Subcutaneous abdominal adipose tissue (tissue), 5 donors: ENCODE measurements around the gene SMARCAL1.

Source experiments
- H3K27ac ChIP-seq: one replicate; pipeline ENCODE4 v1.7.0; 2013; ENCODE audit warnings: low read depth, mild to moderate bottlenecking, inconsistent platforms, low read length, moderate library complexity
- H3K27me3 ChIP-seq, 5 donors: one replicate each; pipeline ENCODE4 v1.7.0; 2013; ENCODE audit warnings: low read length in 5 of 5, inconsistent platforms in 1 of 5; ENCODE audit not compliant: control insufficient read depth in 5 of 5, insufficient read depth in 4 of 5
- H3K36me3 ChIP-seq, 5 donors: one replicate each; pipeline ENCODE4 v1.7.0; 2013; ENCODE audit warnings: low read length in 5 of 5; ENCODE audit not compliant: control insufficient read depth in 5 of 5, insufficient read depth in 5 of 5
- H3K4me1 ChIP-seq, 5 donors: one replicate each; pipeline ENCODE4 v1.7.0; 2013; ENCODE audit warnings: low read length in 5 of 5, mild to moderate bottlenecking in 3 of 5, moderate library complexity in 1 of 5; ENCODE audit not compliant: control insufficient read depth in 5 of 5, insufficient read depth in 5 of 5
- H3K4me3 ChIP-seq, 5 donors: one replicate each; pipeline ENCODE4 v1.7.0; 2013; ENCODE audit warnings: low read length in 5 of 5, low read depth in 1 of 5
- H3K9ac ChIP-seq, 5 donors: one replicate each; pipeline ENCODE4 v1.7.0; 2013; ENCODE audit warnings: low read length in 5 of 5, mild to moderate bottlenecking in 4 of 5, moderate library complexity in 3 of 5
- H3K9me3 ChIP-seq, 5 donors: one replicate each; pipeline ENCODE4 v1.7.0; 2013; ENCODE audit warnings: low read length in 5 of 5; ENCODE audit not compliant: control insufficient read depth in 5 of 5
- donor health status: healthy.
- donor health status: healthy.
- donor health status: healthy.
- donor health status: healthy.
- donor health status: healthy.

SMARCAL1 gene

DNA sequence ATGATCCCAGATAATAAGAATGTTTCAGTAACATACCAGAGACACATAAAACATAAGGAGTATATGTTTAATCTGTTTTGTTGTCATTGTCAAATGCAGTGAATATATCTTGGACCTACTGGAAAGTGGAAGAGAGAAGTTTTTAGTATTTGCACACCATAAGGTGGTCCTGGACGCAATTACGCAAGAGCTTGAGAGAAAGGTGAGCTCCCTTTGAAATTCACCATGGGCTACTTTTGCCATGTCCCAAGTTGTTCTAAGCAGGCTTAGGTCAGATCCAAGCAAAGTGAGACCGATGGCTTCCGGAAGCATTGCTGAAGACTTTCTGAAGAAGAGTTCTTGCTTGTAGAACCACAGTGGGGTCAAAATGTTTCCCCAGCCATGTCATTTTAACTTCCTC is 55.6 kb downstream of the SMARCAL1 start:
- no peak overlapping the region for H3K4me3 ChIP-seq
- H3K9me3 ChIP-seq = no peaks in the 10 kb centered on the region
- H3K27ac ChIP-seq = no peak overlapping the region
- H3K36me3 ChIP-seq = peaks cover 10 to 57% (median 35%) of the 10 kb centered on the region in 5 donors
- no peak overlapping the region for H3K9ac ChIP-seq
- no peaks in the 10 kb centered on the region for H3K27me3 ChIP-seq
- H3K4me1 ChIP-seq = no peaks in the 10 kb centered on the region

DNA sequence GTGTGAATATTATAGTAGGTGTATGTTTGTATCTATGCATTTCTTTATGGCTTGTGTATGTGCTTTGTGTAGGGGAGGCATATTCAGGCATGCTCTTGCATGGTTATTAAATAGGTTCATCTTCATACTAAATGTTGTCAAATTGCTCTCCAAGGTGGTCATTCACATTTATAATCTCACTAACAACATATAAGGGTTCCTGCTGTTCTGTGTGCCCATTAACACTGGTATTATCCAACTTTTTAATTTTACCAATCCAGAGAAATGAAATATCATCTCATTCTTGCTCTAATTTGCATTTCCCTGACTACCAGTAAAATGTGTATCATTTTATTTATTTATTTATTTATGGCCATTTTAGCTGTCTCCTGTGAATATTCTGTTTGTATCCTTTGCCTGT is 57.4 kb downstream of the SMARCAL1 start:
- no peak overlapping the region for H3K9ac ChIP-seq
- no peaks in the 10 kb centered on the region for H3K9me3 ChIP-seq
- peaks cover 13 to 53% (median 30%) of the 10 kb centered on the region in 5 donors for H3K36me3 ChIP-seq
- H3K4me1 ChIP-seq = no peaks in the 10 kb centered on the region
- no peak overlapping the region for H3K27ac ChIP-seq
- no peak overlapping the region for H3K4me3 ChIP-seq
- H3K27me3 ChIP-seq = no peaks in the 10 kb centered on the region

DNA sequence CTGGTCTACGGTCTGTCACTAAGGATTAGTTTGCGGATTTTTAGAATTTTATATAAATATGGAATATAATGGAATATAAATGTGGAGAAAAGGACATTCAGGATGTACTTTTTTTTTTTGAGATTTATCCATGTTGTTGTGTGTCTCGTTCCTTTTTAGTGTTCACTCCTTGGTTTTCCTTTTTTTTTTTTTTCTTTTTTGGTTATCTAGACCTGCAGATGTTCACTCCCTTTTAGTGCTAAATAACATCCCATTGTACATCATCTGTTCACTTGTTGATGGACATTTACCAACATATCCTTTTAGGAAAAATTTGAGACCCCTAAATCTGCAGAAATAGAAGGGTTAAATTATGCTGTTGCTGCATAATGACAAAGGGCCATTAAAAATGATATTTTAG is 60.9 kb downstream of the SMARCAL1 start:
- H3K4me3 ChIP-seq = no peak overlapping the region

DNA sequence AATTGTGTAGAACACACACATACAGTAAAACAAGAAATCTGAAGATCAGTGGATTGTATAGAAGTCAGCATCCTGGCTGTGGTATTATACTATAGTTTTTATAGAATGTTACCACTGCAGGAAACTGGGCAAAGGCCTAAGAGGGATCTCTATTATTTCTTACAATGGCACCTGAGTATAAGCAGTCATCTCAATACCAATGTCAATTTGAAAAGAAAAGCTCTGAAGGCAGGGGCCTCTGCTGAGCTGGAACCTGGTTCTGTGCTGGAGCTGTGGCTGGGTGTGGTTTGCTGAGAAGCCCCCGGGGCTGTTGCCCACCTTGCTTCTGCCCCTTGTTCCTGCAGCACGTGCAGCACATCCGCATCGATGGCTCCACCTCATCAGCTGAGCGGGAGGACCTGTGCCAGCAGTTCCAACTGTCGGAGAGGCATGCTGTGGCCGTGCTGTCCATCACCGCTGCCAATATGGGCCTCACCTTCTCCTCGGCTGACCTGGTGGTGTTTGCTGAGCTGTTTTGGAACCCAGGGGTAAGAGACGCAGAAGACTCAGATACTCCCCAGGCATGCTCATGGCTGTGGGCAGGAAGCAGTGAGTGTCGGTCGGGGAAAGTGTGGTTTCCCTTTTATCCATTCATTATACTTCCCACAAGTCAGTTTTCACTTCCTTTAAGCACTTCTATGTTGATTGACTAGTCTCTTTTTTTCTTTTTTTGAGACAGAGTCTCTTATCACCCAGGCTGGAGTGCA is 62.8 kb downstream of the SMARCAL1 start:
- peak overlapping the region in 2 of 5 donors; percentile 6 to 29 for H3K4me3 ChIP-seq
- no peak overlapping the region for H3K9ac ChIP-seq
- H3K27me3 ChIP-seq = no peaks in the 10 kb centered on the region
- H3K9me3 ChIP-seq = no peaks in the 10 kb centered on the region
- H3K36me3 ChIP-seq = peaks cover 17 to 69% (median 53%) of the 10 kb centered on the region in 5 donors
- H3K4me1 ChIP-seq = peaks cover 0 to 10% (median 1%) of the 10 kb centered on the region in 5 donors
- H3K27ac ChIP-seq = no peak overlapping the region

More for the DNA sequence above, 60.9 kb downstream of the SMARCAL1 start:
- H3K9ac ChIP-seq = no peak overlapping the region
- no peaks in the 10 kb centered on the region for H3K27me3 ChIP-seq
- peaks cover 21 to 65% (median 45%) of the 10 kb centered on the region in 5 donors for H3K36me3 ChIP-seq
- H3K27ac ChIP-seq = no peak overlapping the region
- H3K9me3 ChIP-seq = no peaks in the 10 kb centered on the region
- peaks cover 0 to 10% (median under 1%) of the 10 kb centered on the region in 5 donors for H3K4me1 ChIP-seq

DNA sequence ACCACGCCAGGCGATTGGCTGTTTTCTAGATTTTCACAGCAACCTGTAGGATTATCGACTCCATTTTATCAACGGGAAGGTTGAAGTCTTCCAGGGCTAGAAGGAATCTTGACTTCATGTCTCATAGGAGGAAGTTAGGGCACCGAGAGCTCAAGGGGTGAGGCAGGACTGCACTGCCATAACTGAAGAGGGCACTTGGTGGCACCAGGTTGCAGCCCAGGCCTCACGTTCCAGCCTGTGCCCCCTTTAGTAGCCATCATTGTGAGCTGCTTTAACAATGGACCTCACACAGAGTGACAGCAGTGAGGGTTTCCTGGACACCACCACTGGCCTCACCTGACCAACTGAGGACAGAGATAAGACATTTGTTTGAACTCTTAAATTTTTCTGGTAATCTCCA is 63.5 kb downstream of the SMARCAL1 start:
- peaks cover 0 to 10% (median 1%) of the 10 kb centered on the region in 5 donors for H3K4me1 ChIP-seq
- no peak overlapping the region for H3K27ac ChIP-seq

DNA sequence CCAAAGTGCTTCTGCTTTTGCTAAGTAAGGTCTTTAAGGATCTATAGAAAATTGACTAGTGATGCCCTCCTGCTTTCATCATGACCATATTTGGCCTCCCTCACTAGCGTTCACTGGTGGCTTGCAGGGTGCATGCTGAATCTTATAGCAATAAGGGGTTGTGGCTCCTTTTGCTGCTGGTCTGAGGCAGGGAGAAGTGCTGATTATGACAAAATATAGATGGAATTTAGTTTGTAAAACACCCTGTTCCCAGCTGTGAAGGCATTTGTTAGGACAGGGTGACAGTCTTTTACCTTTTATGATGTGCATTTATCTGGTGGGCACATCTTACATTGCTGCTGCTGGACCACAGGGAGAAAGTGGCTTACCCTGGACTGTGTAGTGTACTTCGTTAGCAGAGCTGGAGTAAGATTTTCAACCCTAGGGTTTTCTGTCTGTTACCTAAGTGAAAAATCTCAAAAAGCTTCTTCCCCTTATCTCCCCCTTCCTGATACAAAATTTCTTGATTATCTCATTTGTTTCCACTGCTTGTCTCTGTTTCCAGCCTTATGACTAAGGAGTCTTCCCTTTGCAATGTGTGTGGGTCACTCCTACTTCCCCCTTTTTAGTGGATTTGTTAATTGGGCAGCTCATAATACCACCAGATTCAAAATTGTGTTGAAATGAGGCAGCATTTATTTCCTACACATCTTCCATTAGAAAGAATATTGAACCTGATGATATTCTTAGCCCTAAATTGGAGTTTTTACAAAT is 65.2 kb downstream of the SMARCAL1 start:
- no peak overlapping the region for H3K4me3 ChIP-seq
- H3K27me3 ChIP-seq = no peaks in the 10 kb centered on the region
- H3K27ac ChIP-seq = no peak overlapping the region
- peaks cover 0 to 10% (median 1%) of the 10 kb centered on the region in 5 donors for H3K4me1 ChIP-seq
- H3K9ac ChIP-seq = no peak overlapping the region
- H3K36me3 ChIP-seq = peaks cover 19 to 64% (median 49%) of the 10 kb centered on the region in 5 donors
- no peaks in the 10 kb centered on the region for H3K9me3 ChIP-seq

More for the DNA sequence above, 63.5 kb downstream of the SMARCAL1 start:
- Histone ChIP-seq H3K9me3 (no peaks in the 10 kb centered on the region), H3K9ac (no peak overlapping the region), H3K4me3 (no peak overlapping the region), H3K27me3 (no peaks in the 10 kb centered on the region), H3K36me3 (peaks cover 19 to 69% (median 57%) of the 10 kb centered on the region in 5 donors)

DNA sequence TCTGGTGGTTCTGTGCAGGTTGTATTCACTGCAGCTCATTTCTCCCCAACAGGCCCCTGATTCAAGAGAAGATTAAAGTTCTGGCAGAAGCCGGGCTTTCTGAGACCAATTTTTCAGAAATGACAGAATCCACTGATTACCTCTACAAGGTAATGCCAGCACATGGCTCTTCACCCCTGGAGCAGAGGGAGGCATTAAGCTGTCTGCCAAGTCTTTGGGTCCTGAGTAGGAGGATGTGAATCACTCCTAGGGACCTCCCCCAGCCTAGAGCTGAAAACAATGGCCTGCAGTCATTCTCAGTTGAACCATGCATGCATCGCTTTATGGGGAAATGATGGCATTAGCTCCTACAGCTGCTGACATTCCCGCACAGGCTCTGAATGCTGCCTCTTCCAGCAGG is 65.9 kb downstream of the SMARCAL1 start:
- no peaks in the 10 kb centered on the region for H3K27me3 ChIP-seq
- H3K36me3 ChIP-seq = peaks cover 21 to 71% (median 56%) of the 10 kb centered on the region in 5 donors
- peaks cover 0 to 10% (median 1%) of the 10 kb centered on the region in 5 donors for H3K4me1 ChIP-seq
- no peak overlapping the region for H3K27ac ChIP-seq
- H3K9me3 ChIP-seq = no peaks in the 10 kb centered on the region
- H3K9ac ChIP-seq = no peak overlapping the region
- H3K4me3 ChIP-seq = no peak overlapping the region

DNA sequence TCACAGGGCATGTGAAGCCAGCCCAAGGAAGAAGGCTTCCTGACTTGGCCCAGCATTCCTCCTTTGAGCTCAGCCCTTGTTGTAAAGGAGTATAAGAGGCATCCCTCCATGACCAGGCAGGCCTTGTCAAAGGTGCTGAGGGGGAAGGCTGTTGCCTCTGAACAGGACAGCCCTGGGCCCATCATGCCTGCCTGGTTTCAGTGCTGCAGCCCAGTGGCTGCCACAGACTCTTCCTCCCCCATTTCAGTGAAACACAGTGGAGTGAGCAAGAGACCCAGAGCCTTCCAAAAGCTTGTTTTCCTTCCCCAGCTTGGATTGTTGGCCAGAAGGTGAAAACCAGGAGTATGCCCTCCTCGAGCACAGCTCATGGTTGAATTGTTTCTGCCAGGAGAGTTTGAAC is 66.5 kb downstream of the SMARCAL1 start:
- H3K4me3 ChIP-seq = no peak overlapping the region
- peaks cover 19 to 73% (median 60%) of the 10 kb centered on the region in 5 donors for H3K36me3 ChIP-seq
- peaks cover 0 to 10% (median 1%) of the 10 kb centered on the region in 5 donors for H3K4me1 ChIP-seq
- no peak overlapping the region for H3K27ac ChIP-seq
- no peaks in the 10 kb centered on the region for H3K9me3 ChIP-seq
- no peak overlapping the region for H3K9ac ChIP-seq
- no peaks in the 10 kb centered on the region for H3K27me3 ChIP-seq

DNA sequence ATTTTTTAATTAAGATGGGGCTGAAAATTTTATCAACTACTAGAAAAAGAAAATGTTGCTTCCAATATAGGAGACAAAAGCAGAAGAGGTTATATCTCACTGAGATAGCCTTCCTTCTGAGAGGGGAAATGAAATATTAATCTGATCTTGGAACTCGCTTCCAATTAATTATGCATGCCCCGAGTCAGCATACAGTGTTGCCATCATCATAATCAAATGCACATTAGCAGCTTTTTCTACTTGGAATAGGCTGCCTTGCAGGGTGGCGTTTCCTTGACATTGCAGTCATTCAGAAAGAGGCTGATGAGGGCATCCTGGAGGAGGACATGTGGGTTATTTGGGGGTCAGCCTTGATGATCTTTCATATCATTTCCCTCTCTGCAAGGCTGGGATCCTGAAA is 67.9 kb downstream of the SMARCAL1 start:
- peaks cover 0 to 7% (median 1%) of the 10 kb centered on the region in 5 donors for H3K4me1 ChIP-seq
- H3K4me3 ChIP-seq = no peak overlapping the region
- no peak overlapping the region for H3K27ac ChIP-seq
- no peak overlapping the region for H3K9ac ChIP-seq
- H3K9me3 ChIP-seq = no peaks in the 10 kb centered on the region
- H3K36me3 ChIP-seq = peaks cover 19 to 69% (median 56%) of the 10 kb centered on the region in 5 donors
- H3K27me3 ChIP-seq = no peaks in the 10 kb centered on the region

DNA sequence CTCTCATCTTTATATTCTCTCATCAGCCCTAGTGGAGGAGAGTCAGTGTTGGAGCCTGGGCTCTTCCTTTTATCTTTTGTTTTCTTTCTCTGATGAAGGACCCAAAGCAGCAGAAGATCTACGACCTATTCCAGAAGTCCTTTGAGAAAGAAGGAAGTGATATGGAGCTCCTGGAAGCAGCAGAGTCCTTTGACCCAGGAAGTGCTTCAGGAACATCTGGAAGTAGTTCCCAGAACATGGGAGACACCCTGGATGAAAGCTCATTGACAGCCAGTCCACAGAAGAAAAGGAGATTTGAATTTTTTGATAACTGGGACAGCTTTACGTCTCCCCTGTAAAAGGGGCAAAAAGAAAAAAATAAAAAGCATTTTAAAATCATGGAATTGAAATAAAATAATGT is 70.4 kb downstream of the SMARCAL1 start:
- Histone ChIP-seq H3K36me3 (peaks cover 13 to 46% (median 37%) of the 10 kb centered on the region in 5 donors), H3K9me3 (no peaks in the 10 kb centered on the region)

More for the DNA sequence above, 70.4 kb downstream of the SMARCAL1 start:
- Histone ChIP-seq H3K27ac (no peak overlapping the region), H3K27me3 (no peaks in the 10 kb centered on the region), H3K4me1 (peaks cover 0 to 17% (median 3%) of the 10 kb centered on the region in 5 donors), H3K4me3 (no peak overlapping the region), H3K9ac (no peak overlapping the region)
